GM18867 (cell line): Measurements from ENCODE around the gene PGM2.
"Not testable (repeated sequence)": the region's sequence is repeated elsewhere in the genome, so short reads cannot be mapped to it uniquely, and the experiment has no call there.

Experiments used
- ATAC-seq: cut with Tn5 transposase; IDR thresholded peaks from one replicate; pipeline ENCODE4 v1.9.1; 2021; ENCODE audit warnings: mild to moderate bottlenecking, moderate library complexity; ENCODE audit not compliant: unreplicated experiment

Gene PGM2

DNA sequence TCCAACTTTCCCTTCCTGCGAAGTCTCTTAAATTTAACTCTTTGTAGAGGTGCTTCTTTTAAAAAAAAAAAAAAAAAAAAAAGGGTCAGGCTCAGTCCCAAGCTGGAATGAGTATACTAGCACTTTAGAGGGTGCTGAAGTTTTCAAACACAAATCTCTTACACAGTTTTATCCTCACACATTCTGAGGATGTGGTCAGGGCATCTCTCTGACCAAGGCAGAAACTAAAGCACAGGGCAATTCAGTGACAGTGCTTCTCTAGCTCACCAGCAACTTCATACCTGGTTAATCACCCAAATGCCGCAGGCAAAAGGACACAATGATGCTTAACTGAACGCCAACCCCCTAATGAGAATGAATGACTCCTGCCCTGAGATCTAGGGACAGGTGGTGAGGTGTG, 9.8 kb upstream of the PGM2 start:
- no peak for ATAC-seq

- ATAC-seq, result no peak
Observed at GRCh38 chr4:37818752-37819151, 7.7 kb upstream of the PGM2 start.

GRCh38 chr4:37820458-37820857, 6.0 kb upstream of the PGM2 start:
- not testable (repeated sequence) for ATAC-seq

DNA sequence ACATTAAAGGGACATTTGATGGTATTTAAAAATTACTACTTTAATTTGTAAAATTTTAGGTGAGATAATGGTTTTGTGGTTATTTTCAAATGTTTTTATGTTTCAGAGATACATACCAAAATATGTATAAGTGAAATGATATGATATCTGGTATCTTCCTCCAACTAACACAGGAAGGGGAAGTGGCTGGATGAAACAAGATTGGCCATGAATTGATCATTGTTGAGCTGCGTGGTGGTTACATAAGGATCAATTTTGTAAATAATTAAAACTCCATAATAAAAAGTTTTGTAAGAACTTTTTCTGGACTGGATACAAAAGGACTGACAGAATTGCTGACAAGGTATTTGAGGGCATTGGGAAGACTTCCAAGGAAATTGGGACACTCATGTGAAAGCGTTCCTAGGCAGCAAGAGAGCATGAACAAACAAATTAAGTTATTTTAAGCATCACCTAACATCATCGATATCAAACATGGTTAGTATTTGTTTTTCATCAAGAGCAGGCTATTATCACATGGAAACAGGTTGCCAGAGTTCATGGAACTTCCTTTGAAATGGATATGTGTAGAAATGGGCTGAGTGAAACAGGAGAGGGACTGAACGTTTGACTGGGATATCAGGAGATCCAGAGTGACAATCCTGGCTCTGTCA, 4.4 kb upstream of the PGM2 start:
- ATAC-seq, result no peak

GRCh38 chr4:37825501-37825900, 985 bp upstream of the PGM2 start:
- ATAC-seq, result not testable (repeated sequence)

GRCh38 chr4:37825968-37826294, 555 bp upstream of the PGM2 start:
- peak; percentile 3 for ATAC-seq

GRCh38 chr4:37827030-37827685, 672 bp downstream of the PGM2 start:
- peak; percentile 42 for ATAC-seq

- ATAC-seq, result no peak
Observed at GRCh38 chr4:37827802-37828321, 1.4 kb downstream of the PGM2 start.

DNA sequence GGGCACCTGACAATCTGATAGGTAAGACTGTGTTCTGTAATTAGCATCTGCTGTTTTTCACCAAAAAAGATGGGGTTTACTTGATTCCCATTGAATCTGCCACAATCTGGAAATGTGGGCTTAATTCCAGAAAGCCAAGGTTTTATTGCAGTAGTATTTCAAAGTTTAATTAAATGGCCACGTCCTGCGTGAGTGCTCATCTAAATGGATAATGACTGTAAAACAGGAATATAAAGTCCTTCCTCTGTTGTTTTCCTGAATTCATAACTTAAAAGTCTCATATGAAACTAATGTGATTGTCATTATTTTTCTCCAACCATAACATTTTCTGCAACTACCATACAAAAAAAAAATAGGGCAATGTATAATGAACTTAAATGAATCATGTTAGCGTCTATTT, 2.4 kb downstream of the PGM2 start:
- ATAC-seq, result no peak

GRCh38 chr4:37830640-37831039, 4.2 kb downstream of the PGM2 start:
- no peak for ATAC-seq

- no peak for ATAC-seq
Observed at GRCh38 chr4:37835031-37835430, 8.5 kb downstream of the PGM2 start.

- no peak for ATAC-seq
Observed at GRCh38 chr4:37835806-37836205, 9.3 kb downstream of the PGM2 start.

- no peak for ATAC-seq
Observed at GRCh38 chr4:37836274-37836673, 9.8 kb downstream of the PGM2 start.

GRCh38 chr4:37836838-37837440, 10.5 kb downstream of the PGM2 start:
- ATAC-seq, result no peak

DNA sequence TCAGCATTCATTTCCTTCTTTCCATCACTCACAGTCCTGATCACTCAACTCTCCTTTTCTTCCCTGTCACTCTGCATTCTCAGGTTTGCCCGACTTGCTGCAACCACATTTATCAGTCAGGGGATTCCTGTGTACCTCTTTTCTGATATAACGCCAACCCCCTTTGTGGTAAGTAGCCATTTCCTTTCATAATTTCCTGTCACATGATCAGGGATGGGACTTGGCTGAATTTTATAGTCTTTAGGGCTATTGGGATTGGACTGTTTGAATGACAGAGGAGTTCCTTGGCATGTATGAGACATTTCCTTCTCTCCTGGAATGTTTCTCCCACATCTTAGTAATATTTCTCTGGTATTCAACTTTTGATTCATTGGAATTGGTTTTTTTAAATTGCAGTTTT, 11.0 kb downstream of the PGM2 start:
- no peak for ATAC-seq

- ATAC-seq, result no peak
Observed at GRCh38 chr4:37839426-37839825, 12.9 kb downstream of the PGM2 start.

DNA sequence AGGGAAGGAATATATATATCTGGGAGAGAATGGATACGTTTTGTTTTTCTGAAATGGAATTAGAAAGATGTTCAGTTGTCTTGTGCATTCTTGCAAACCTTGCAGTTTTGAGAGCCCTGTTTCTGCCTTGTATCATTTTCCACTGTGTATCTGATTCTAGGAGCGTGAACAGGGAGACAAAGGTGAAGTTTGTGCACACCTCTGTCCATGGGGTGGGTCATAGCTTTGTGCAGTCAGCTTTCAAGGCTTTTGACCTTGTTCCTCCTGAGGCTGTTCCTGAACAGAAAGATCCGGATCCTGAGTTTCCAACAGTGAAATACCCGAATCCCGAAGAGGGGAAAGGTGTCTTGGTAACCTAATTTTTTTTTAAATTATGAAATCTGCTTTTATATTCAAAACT, 17.7 kb downstream of the PGM2 start:
- ATAC-seq, result no peak

DNA sequence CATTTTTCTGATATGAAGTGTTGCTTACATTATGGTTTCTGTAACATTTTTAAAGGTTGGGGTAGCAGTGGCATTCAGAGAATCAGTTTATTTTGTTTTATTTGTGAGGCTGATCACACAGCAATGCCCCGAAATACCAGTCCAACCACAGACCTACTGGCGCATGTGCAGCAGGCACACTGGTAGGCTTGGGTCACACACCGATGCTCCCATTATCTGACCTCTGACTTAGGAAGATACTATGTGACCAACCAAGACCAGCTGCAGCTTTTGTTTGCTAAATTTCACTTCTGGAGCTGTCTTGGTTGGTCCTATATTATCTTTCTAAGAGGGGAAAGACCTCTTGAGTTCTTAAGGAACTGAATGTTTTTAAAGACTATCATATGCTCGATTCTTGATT, 18.7 kb downstream of the PGM2 start:
- ATAC-seq, result no peak

DNA sequence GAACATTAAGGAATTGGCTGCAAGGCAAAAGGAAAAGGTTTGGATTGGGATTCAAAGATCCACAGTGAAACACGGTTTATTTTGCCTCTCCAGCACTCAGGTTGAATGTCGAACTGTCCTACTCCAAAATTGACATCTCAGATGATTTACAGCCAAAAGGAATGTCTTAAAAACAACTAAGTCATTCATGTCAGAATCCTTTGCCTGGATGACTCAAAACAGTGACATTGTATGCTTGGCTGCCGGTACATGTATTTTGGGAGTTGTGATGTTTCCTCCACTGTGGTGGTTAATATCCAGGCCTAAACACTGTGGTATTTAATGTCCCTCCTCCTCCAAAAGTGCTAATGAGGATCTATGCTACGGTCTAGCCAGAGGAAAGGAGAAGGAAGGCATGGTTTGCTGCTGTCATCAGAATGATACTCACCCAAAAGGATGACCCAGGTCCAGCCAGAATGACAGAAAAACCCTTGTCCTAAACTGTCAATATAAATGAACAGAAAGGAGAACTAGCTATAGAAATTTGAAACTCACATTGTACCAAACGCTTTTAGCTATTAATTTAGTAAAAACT, 20.9 kb downstream of the PGM2 start:
- no peak for ATAC-seq

- no peak for ATAC-seq
Observed at GRCh38 chr4:37852376-37852775, 25.9 kb downstream of the PGM2 start.

GRCh38 chr4:37858112-37858511, 31.6 kb downstream of the PGM2 start:
- no peak for ATAC-seq

DNA sequence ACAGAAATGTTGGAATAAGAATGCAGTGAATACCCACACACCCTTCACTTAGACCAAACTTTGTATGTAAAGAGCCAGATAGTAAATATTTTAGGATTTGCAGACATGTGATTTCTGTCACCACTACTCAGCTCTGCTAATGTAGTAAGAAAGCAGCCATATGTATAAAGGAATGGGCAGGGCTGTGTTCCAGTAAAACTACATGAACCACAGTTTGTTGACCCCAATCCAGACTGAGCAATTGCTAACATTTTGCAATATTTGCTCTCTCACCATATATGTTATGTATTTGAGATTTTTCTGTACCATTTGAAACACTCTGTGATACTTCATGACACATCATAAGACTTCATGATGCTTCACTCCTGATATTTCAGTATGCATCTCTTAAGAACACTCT, 32.4 kb downstream of the PGM2 start:
- ATAC-seq, result no peak
